Ishikawa (cell line): ENCODE measurements around the gene CEP112.

Source experiments
- CEBPB ChIP-seq: IDR thresholded peaks from 2 replicates; pipeline ENCODE4 v1.6.1; 2012
- CREB1 ChIP-seq: IDR thresholded peaks from 2 replicates; pipeline ENCODE4 v1.6.1; 2012; ENCODE audit warnings: low read depth
- EGR1 ChIP-seq: IDR thresholded peaks from 2 replicates; pipeline ENCODE4 v1.6.1; 2012
- EP300 ChIP-seq: IDR thresholded peaks from 2 replicates; pipeline ENCODE4 v1.6.1; 2012; ENCODE audit warnings: borderline replicate concordance
- FOXM1 ChIP-seq: IDR thresholded peaks from 2 replicates; pipeline ENCODE4 v1.6.1; 2012; ENCODE audit warnings: low read depth, borderline replicate concordance
- NFIC ChIP-seq: IDR thresholded peaks from 2 replicates; pipeline ENCODE4 v1.6.1; 2012
- RAD21 ChIP-seq: IDR thresholded peaks from 2 replicates; pipeline ENCODE4 v1.6.1; 2012; ENCODE audit warnings: low read depth
- TAF1 ChIP-seq: IDR thresholded peaks from 2 replicates; pipeline ENCODE4 v1.6.1; 2012; ENCODE audit warnings: low read depth, mild to moderate bottlenecking
- TCF12 ChIP-seq: IDR thresholded peaks from 2 replicates; pipeline ENCODE4 v1.6.1; 2012; ENCODE audit warnings: low read depth
- TEAD4 ChIP-seq: IDR thresholded peaks from 2 replicates; pipeline ENCODE4 v1.6.1; 2012
- YY1 ChIP-seq: IDR thresholded peaks from 2 replicates; pipeline ENCODE4 v1.6.1; 2012; ENCODE audit warnings: low read depth
- ZBTB7A ChIP-seq: IDR thresholded peaks from 2 replicates; pipeline ENCODE4 v1.6.1; 2012; ENCODE audit warnings: low read depth
- TF ChIP-seq, protein P1 (sequence below): IDR thresholded peaks from 2 replicates; pipeline ENCODE4 v1.6.1; 2012; ENCODE audit warnings: low read depth, mild to moderate bottlenecking
- TF ChIP-seq, protein P2 (sequence below): IDR thresholded peaks from 2 replicates; pipeline ENCODE4 v1.6.1; 2012
- TF ChIP-seq, protein P3 (sequence below): IDR thresholded peaks from 2 replicates; pipeline ENCODE4 v1.6.1; 2012

CEP112 gene

GRCh38 chr17:65704731-65705130 lies 487.2 kb downstream of the CEP112 start:
- TF ChIP-seq, protein P1, sequence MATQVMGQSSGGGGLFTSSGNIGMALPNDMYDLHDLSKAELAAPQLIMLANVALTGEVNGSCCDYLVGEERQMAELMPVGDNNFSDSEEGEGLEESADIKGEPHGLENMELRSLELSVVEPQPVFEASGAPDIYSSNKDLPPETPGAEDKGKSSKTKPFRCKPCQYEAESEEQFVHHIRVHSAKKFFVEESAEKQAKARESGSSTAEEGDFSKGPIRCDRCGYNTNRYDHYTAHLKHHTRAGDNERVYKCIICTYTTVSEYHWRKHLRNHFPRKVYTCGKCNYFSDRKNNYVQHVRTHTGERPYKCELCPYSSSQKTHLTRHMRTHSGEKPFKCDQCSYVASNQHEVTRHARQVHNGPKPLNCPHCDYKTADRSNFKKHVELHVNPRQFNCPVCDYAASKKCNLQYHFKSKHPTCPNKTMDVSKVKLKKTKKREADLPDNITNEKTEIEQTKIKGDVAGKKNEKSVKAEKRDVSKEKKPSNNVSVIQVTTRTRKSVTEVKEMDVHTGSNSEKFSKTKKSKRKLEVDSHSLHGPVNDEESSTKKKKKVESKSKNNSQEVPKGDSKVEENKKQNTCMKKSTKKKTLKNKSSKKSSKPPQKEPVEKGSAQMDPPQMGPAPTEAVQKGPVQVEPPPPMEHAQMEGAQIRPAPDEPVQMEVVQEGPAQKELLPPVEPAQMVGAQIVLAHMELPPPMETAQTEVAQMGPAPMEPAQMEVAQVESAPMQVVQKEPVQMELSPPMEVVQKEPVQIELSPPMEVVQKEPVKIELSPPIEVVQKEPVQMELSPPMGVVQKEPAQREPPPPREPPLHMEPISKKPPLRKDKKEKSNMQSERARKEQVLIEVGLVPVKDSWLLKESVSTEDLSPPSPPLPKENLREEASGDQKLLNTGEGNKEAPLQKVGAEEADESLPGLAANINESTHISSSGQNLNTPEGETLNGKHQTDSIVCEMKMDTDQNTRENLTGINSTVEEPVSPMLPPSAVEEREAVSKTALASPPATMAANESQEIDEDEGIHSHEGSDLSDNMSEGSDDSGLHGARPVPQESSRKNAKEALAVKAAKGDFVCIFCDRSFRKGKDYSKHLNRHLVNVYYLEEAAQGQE, result no peak
- TF ChIP-seq EGR1, result no peak
- no peak for TF ChIP-seq FOXM1
- no peak for TF ChIP-seq EP300
- TF ChIP-seq CREB1, result no peak

DNA sequence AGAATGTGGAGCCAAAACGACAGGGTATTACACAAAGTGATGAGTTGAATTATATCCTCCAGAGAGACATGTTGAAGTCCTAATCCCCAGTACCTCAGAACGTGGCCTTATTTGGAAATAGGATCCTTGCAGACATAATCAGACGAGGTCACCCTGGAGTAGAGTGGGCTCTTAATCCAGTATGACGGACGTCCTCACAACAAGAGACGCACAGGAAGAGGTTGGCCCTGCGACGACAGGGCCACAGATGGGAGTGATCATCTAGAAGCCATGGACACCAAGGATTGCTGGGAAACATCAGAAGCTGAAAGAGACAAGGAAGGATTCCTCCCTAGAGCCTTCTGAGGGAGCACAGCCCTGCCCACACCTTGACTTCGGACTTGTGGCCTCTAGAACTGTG lies 488.0 kb downstream of the CEP112 start:
- no peak for TF ChIP-seq EP300
- no peak for TF ChIP-seq EGR1
- TF ChIP-seq CEBPB, result no peak
- no peak for TF ChIP-seq NFIC
- no peak for TF ChIP-seq TAF1
- TF ChIP-seq ZBTB7A, result no peak
- no peak for TF ChIP-seq TEAD4

- no peak for TF ChIP-seq RAD21
- no peak for TF ChIP-seq TAF1
- no peak for TF ChIP-seq TEAD4
- TF ChIP-seq CEBPB, result no peak
- no peak for TF ChIP-seq EP300
- TF ChIP-seq, protein P1, result no peak
- no peak for TF ChIP-seq NFIC
- TF ChIP-seq ZBTB7A, result no peak
- no peak for TF ChIP-seq FOXM1
- TF ChIP-seq YY1, result no peak
- TF ChIP-seq, protein P2, sequence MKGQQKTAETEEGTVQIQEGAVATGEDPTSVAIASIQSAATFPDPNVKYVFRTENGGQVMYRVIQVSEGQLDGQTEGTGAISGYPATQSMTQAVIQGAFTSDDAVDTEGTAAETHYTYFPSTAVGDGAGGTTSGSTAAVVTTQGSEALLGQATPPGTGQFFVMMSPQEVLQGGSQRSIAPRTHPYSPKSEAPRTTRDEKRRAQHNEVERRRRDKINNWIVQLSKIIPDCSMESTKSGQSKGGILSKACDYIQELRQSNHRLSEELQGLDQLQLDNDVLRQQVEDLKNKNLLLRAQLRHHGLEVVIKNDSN, result no peak
- no peak for TF ChIP-seq TCF12
- no peak for TF ChIP-seq EGR1
Measured at GRCh38 chr17:65699459-65699858, 492.5 kb downstream of the CEP112 start.

GRCh38 chr17:65698381-65699061 lies 493.4 kb downstream of the CEP112 start:
- TF ChIP-seq EP300 (no peak), ZBTB7A (no peak), EGR1 (no peak)

- no peak for TF ChIP-seq TAF1
- TF ChIP-seq FOXM1, result no peak
- no peak for TF ChIP-seq TCF12
- no peak for TF ChIP-seq RAD21
- no peak for TF ChIP-seq EGR1
- TF ChIP-seq, protein P2, result no peak
- TF ChIP-seq CREB1, result no peak
- TF ChIP-seq, protein P3, sequence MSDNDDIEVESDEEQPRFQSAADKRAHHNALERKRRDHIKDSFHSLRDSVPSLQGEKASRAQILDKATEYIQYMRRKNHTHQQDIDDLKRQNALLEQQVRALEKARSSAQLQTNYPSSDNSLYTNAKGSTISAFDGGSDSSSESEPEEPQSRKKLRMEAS, result no peak
- no peak for TF ChIP-seq YY1
Measured at GRCh38 chr17:65697661-65698060, 494.3 kb downstream of the CEP112 start.

DNA sequence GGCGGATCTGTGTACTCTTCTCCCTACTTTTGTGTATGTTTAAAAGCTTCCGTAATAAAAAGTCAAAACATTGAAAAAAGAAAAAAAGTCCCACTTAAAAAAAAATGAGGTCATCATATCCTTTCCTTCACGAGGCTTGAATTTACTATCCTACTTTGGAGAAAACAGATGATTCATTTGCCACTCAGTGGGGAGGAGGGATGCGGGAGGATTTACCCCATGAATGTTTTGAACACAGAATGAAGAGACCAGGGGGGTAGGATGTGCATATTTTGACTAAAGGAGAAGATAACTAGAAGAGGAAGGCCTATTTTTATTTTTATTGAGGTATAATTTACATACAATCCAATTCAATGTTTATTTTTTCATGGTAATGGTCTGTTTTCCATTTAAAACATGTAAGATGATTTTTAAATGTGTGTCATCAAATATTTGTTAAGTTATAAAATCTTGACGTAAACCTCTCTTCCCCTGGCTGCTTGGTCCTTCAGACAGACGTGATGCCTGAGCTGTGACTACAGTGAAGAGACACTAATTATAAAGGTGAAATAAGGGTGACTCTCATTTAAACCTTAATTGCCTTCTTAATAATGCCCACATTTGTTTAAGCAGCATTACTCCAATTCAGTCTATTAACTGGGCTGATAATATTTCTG lies 495.1 kb downstream of the CEP112 start:
- TF ChIP-seq ZBTB7A (no peak), YY1 (no peak), TCF12 (no peak), EP300 (no peak), RAD21 (no peak), NFIC (no peak), EGR1 (no peak), FOXM1 (no peak), TEAD4 (no peak), TAF1 (no peak), CREB1 (no peak), CEBPB (no peak)
- TF ChIP-seq, protein P3, result no peak
- TF ChIP-seq, protein P1, result no peak
- TF ChIP-seq, protein P2, result no peak
